GM12878 (cell line): ENCODE measurements around the gene FKBP2. TPM values are rescaled to one million over a fixed set of nuclear protein-coding genes. Genes with fewer than 3 reads are reported as not detected.

ENCODE experiments used
- ATAC-seq: fragments of 200-7000 bp; cut with Tn5 transposase; 3 replicates; pipeline ENCODE4 v1.9.1; 2020; ENCODE audit warnings: mild to moderate bottlenecking, moderate library complexity
- BruUV-seq: library from RNA; stranded (reverse); fragments of 400-500 nt; replicated peaks from 2 replicates; lab custom pipeline; 2021; lab: Mats Ljungman, UMichigan
- CTCF ChIA-PET: fragments of 300-600 bp; sonication (Branson Sonifier 250); formaldehyde crosslinking; extraction: SDS; loops from one replicate; lab custom pipeline; 2021; ENCODE audit warnings: inconsistent platforms; lab: Yijun Ruan, JAX
- POLR2A ChIA-PET: fragments of 350-600 bp; formaldehyde crosslinking; extraction: SDS; loops from one replicate; lab custom pipeline; 2021; ENCODE audit warnings: inconsistent platforms; lab: Charles Lee
- RAD21 ChIA-PET: fragments of 300-600 bp; sonication (Branson Sonifier 250); formaldehyde crosslinking; loops from one replicate; lab custom pipeline; 2023; ENCODE audit warnings: antibody characterized with exemption; ENCODE audit not compliant: unreplicated experiment; lab: Charles Lee
- SMC1A ChIA-PET: fragments of 300-600 bp; sonication (Branson Sonifier 250); formaldehyde crosslinking; loops from one replicate; lab custom pipeline; 2023; ENCODE audit not compliant: unreplicated experiment, uncharacterized antibody; lab: Charles Lee
- DNase-seq: peaks from one replicate; pipeline ENCODE4 v3.0.0-alpha.2; 2011; ENCODE audit warnings: low read depth, low spot score
- FAIRE-seq: peaks from 3 replicates; lab custom pipeline; 2011; peaks lifted over from hg19 to GRCh38; lab: Jason Lieb, UNC
- H2AFZ ChIP-seq: 2 replicates; pipeline ENCODE4 v1.6.0; 2011; ENCODE audit warnings: low read depth, low read length, control low read depth; ENCODE audit not compliant: control insufficient read depth
- H3K27ac ChIP-seq: 2 replicates; pipeline ENCODE4 v1.5.1; 2011; ENCODE audit warnings: control low read depth; ENCODE audit not compliant: control insufficient read depth, insufficient read depth
- H3K27me3 ChIP-seq, 2 experiments: replicated peaks in 1 of 2; 2 replicates each; pipeline versions ENCODE4 v1.6.0 to v1.6.1; 2011; ENCODE audit warnings: low read length in 1 of 2; ENCODE audit not compliant: control insufficient read depth in 2 of 2, insufficient read depth in 2 of 2
- H3K36me3 ChIP-seq, 2 experiments: 2 replicates each; pipeline ENCODE4 v1.5.1; 2011; ENCODE audit warnings: low read length in 1 of 2; ENCODE audit not compliant: control insufficient read depth in 2 of 2, insufficient read depth in 2 of 2
- H3K4me1 ChIP-seq: 2 replicates; pipeline ENCODE4 v1.6.1; 2011; ENCODE audit warnings: mild to moderate bottlenecking, low read length, moderate library complexity, mixed read lengths; ENCODE audit not compliant: control insufficient read depth, insufficient read depth
- H3K4me2 ChIP-seq: 2 replicates; pipeline ENCODE4 v1.6.0; 2011; ENCODE audit warnings: control low read depth; ENCODE audit not compliant: control insufficient read depth, insufficient read depth
- H3K4me3 ChIP-seq: fragments of 200-600 bp; sonication (generic); 2 replicates; pipeline ENCODE4 v1.5.1; 2016
- H3K79me2 ChIP-seq: 2 replicates; pipeline ENCODE4 v1.6.0; 2011; ENCODE audit warnings: low read length; ENCODE audit not compliant: control insufficient read depth, insufficient read depth
- H3K9ac ChIP-seq: 2 replicates; pipeline ENCODE4 v1.8.0; 2011; ENCODE audit warnings: low read length, control low read depth, mixed read lengths; ENCODE audit not compliant: control insufficient read depth, insufficient read depth
- H3K9me3 ChIP-seq: replicated peaks from 3 replicates; pipeline ENCODE4 v1.5.1; 2011; ENCODE audit warnings: mild to moderate bottlenecking, low read length; ENCODE audit not compliant: control insufficient read depth, insufficient read depth
- H4K20me1 ChIP-seq: 2 replicates; pipeline ENCODE4 v1.6.0; 2011; ENCODE audit not compliant: control insufficient read depth, insufficient read depth
- CEBPB ChIP-seq, 2 experiments: fragments of 150-350 bp in 1 of 2; IDR thresholded peaks; 2 replicates each; pipeline ENCODE4 v1.6.1; 2012 to 2014; ENCODE audit warnings: low read depth in 2 of 2, low read length in 2 of 2, borderline replicate concordance in 1 of 2, inconsistent platforms in 1 of 2
- CREM ChIP-seq: IDR thresholded peaks from 2 replicates; pipeline ENCODE4 v1.6.1; 2014; ENCODE audit warnings: antibody characterized with exemption, low read depth
- DPF2 ChIP-seq: fragments of 450-650 bp; IDR thresholded peaks from 2 replicates; pipeline ENCODE4 v1.6.1; 2017; ENCODE audit warnings: mild to moderate bottlenecking
- EGR1 ChIP-seq, 2 experiments: IDR thresholded peaks; 1 replicate in 1 of 2; 2 replicates in 1 of 2; pipeline ENCODE4 v1.6.1; 2011 to 2012; ENCODE audit warnings: low read depth in 2 of 2, low read length in 2 of 2, borderline replicate concordance in 1 of 2, mild to moderate bottlenecking in 1 of 2, moderate library complexity in 1 of 2
- FOS ChIP-seq: IDR thresholded peaks from 3 replicates; pipeline ENCODE4 v1.6.1; 2011; ENCODE audit warnings: borderline replicate concordance; ENCODE audit not compliant: insufficient read length; ENCODE audit errors: extremely low read depth
- HDAC2 ChIP-seq: fragments of 200-600 bp; sonication (generic); IDR thresholded peaks from 2 replicates; pipeline ENCODE4 v1.6.1; 2017
- IRF3 ChIP-seq: fragments of 450-650 bp; IDR thresholded peaks from 2 replicates; pipeline ENCODE4 v1.6.1; 2014; ENCODE audit warnings: mild to moderate bottlenecking
- LARP7 ChIP-seq: fragments of 450-650 bp; IDR thresholded peaks from 2 replicates; pipeline ENCODE4 v1.6.1; 2017; ENCODE audit warnings: mild to moderate bottlenecking
- MEF2A ChIP-seq: IDR thresholded peaks from 2 replicates; pipeline ENCODE4 v1.6.1; 2011; ENCODE audit warnings: low read depth, mild to moderate bottlenecking, low read length, moderate library complexity; ENCODE audit not compliant: insufficient read depth
- MLLT1 ChIP-seq: fragments of 450-650 bp; IDR thresholded peaks from 2 replicates; pipeline ENCODE4 v1.6.1; 2016; ENCODE audit warnings: mild to moderate bottlenecking
- NR2C1 ChIP-seq: fragments of 450-650 bp; IDR thresholded peaks from 2 replicates; pipeline ENCODE4 v1.6.1; 2017; ENCODE audit warnings: antibody characterized with exemption, mild to moderate bottlenecking, moderate library complexity
- NR2F1 ChIP-seq: fragments of 450-650 bp; conservative IDR thresholded peaks from 2 replicates; pipeline ENCODE4 v1.6.1; 2017; ENCODE audit warnings: mild to moderate bottlenecking
- RBBP5 ChIP-seq: fragments of 200-600 bp; sonication (generic); conservative IDR thresholded peaks from 2 replicates; pipeline ENCODE4 v1.6.1; 2016
- RCOR1 ChIP-seq: conservative IDR thresholded peaks from 2 replicates; pipeline ENCODE4 v1.6.1; 2012; ENCODE audit warnings: low read depth, low read length, improper control_type of control experiment
- TBL1XR1 ChIP-seq: IDR thresholded peaks from 2 replicates; pipeline ENCODE4 v1.6.1; 2012; ENCODE audit warnings: low read depth, low read length, improper control_type of control experiment
- YBX1 ChIP-seq: fragments of 450-650 bp; IDR thresholded peaks from 2 replicates; pipeline ENCODE4 v1.6.1; 2016; ENCODE audit warnings: antibody characterized with exemption
- ZSCAN29 ChIP-seq: fragments of 450-650 bp; IDR thresholded peaks from 2 replicates; pipeline ENCODE4 v1.6.1; 2017; ENCODE audit warnings: mild to moderate bottlenecking, moderate library complexity
- WGBS: methylation state at CpG from one replicate; pipeline ENCODE4 v1.1.6; 2016; ENCODE audit warnings: low lambda C conversion rate; ENCODE audit not compliant: insufficient replicate concordance, insufficient coverage; ENCODE audit errors: missing lambda C conversion rate; 5-methylcytosine and 5-hydroxymethylcytosine counted together
- in situ Hi-C: fragments of 300-500 bp; cut with MboI; formaldehyde crosslinking; loops from 9 replicates; pipeline ENCODE4 v1.14.3; 2018; ENCODE audit warnings: mixed read lengths
- intact Hi-C: fragments of 100-400 bp; cut with micrococcal nuclease; formaldehyde crosslinking; loops from one replicate; pipeline ENCODE4 v1.14.2; 2022; ENCODE audit not compliant: unreplicated experiment
- polyA plus RNA-seq, 11 experiments: library from polyadenylated mRNA; depleted of rRNA in 4 of 11; unstranded in 6 of 11; stranded (reverse) in 5 of 11; fragments of >200 nt; fragmentation: Nextera tagmentation in 4 of 11; fragmentation: Illumina TruSeq in 1 of 11; extraction: Ambion mirVana in 4 of 11; extraction: Trizol in 1 of 11; gene quantifications; 1 replicate in 1 of 11; 2 replicates in 10 of 11; pipeline versions ENCODE4 v1.2.1 to v1.2.3, GENCODE V29; 2011 to 2016; ENCODE audit warnings: inconsistent platforms in 2 of 11, missing spikeins in 2 of 11, low read depth in 1 of 11
- total RNA-seq, 4 experiments: library from RNA; depleted of rRNA in 3 of 4; stranded (reverse); fragments of >200 nt in 3 of 4; fragmentation: Illumina TruSeq in 1 of 4; extraction: Trizol in 1 of 4; gene quantifications; 2 replicates each; pipeline versions ENCODE4 v1.2.1 to v1.2.3, GENCODE V29; 2013 to 2021

FKBP2 gene
- total and polyA plus RNA-seq, 10 of the 15 experiments (the other 5 are each of a cell fraction or from before 2014, with no cell fraction given): 1.8 to 99.7 (median 39.5) TPM

- no peak for TF ChIP-seq MLLT1
- no peak for TF ChIP-seq RBBP5
- TF ChIP-seq RCOR1: no peak
- TF ChIP-seq LARP7: no peak
- 0 out of 2 replicates have a peak, but pooled peaks have one; percentile 7 for TF ChIP-seq CREM
- no peak for TF ChIP-seq DPF2
- TF ChIP-seq ZSCAN29: no peak
- TF ChIP-seq NR2F1: peak; percentile 99
- no peak for TF ChIP-seq MEF2A
- no peak for TF ChIP-seq CEBPB (IDR thresholded peaks at IDR 0.05; ENCODE audit: borderline replicate concordance in 1 of 2, low read depth in 2 of 2, low read length in 2 of 2)
- no peak for TF ChIP-seq HDAC2
- peak; percentile 95 for TF ChIP-seq NR2C1
- TF ChIP-seq, all 136 proteins: peak for 8
These were observed 18.7 kb downstream of the FKBP2 start (continued) for GRCh38 chr11:64259533-64260067.

GRCh38 chr11:64260147-64260708 lies 19.3 kb downstream of the FKBP2 start:
- whole genome bisulfite sequencing: 73% methylated on average over 6 of the region's 6 CpGs
- peak; percentile 70 for ATAC-seq

More at GRCh38 chr11:64260147-64260708, 19.3 kb downstream of the FKBP2 start:
- Histone ChIP-seq H3K9ac (no peak overlapping the region), H3K36me3 (peaks cover 0 to 5% of the 10 kb centered on the region in 2 experiments; a peak in 2 of 4 replicates), H4K20me1 (no peaks in the 10 kb centered on the region), H3K27me3 (no peaks in the 10 kb centered on the region), H3K4me2 (no peak overlapping the region), H2AFZ (no peak overlapping the region), H3K4me3 (no peak overlapping the region), H3K9me3 (no peaks in the 10 kb centered on the region), H3K79me2 (no peaks in the 10 kb centered on the region), H3K27ac (peak overlapping the region; percentile 17; the same call in 1 of the 2 replicates), H3K4me1 (peaks cover 11% of the 10 kb centered on the region)
- intact Hi-C loops: no loop called here
- DNase-seq (no peak), FAIRE-seq (no peak)
- POLR2A ChIA-PET: interaction anchor here (0.6 to 1.2 kb wide), 3 partner anchors 14 to 1812 kb away, joined by 3 to 4 read pairs (median 3); partner anchors contain the start of gene PPP1R14B
- RAD21 ChIA-PET: interaction anchor here (0.7 kb wide), 1 partner anchor 53 kb away, joined by 3 read pairs; the partner anchor contains the start of gene FERMT3
- SMC1A ChIA-PET: no interaction called here
- TF ChIP-seq HDAC2 (no peak), FOS (no peak), YBX1 (no peak), IRF3 (no peak), EGR1 (IDR thresholded peaks at IDR 0.05; ENCODE audit: borderline replicate concordance in 1 of 2, low read depth in 2 of 2, low read length in 2 of 2) (no peak; a peak in 1 of 3 replicates), TBL1XR1 (no peak)
- in situ Hi-C loops: no loop called here
- no TSS peak for BruUV-seq
- CTCF ChIA-PET: interaction anchor here (1.0 to 1.5 kb wide), 2 partner anchors 9 kb away, joined by 3 to 5 read pairs; partner anchors contain the start of gene PLCB3
